ENCODE measurements around the gene ABCG1. TPM values are rescaled to one million over a fixed set of nuclear protein-coding genes. Genes with fewer than 3 reads are reported as not detected.
A peak's percentile ranks its signal among the peaks of the same experiment; 100 is the strongest.

Gene ABCG1
- total and polyA plus RNA-seq, 4 donors, result 11.5 to 65.0 (median 35.0) TPM

GRCh38 chr21:42301371-42302075 lies 82.6 kb downstream of the ABCG1 start:
- peak overlapping the region; percentile 58 to 79 for H3K27ac ChIP-seq (ENCODE audit: low read depth in 1 of 2, low read length in 1 of 2)
- no peak for ATAC-seq (ENCODE audit: insufficient read depth, low FRiP score)
- 77% methylated on average over 20 of the region's 20 CpGs for WGBS, 2 donors
- peak in 2 of 3 donors; percentile 39 to 59 for DNase-seq
- H3K4me3 ChIP-seq, result no peak overlapping the region
- H3K4me1 ChIP-seq (ENCODE audit: control insufficient read depth in 5 of 5, insufficient read depth in 5 of 5, low read length in 5 of 5), result peaks cover 0 to 15% (median 7%) of the 10 kb centered on the region in 5 donors
- no peak overlapping the region for H3K9ac ChIP-seq (ENCODE audit: insufficient read depth in 1 of 2, low read length in 2 of 2)
- H3K27me3 ChIP-seq (ENCODE audit: control insufficient read depth in 3 of 3, insufficient read depth in 3 of 3, low read length in 2 of 3), result peaks cover 0 to 4% (median 0%) of the 10 kb centered on the region in 3 donors
- no peaks in the 10 kb centered on the region for H3K9me3 ChIP-seq (ENCODE audit: control insufficient read depth in 4 of 4, insufficient read depth in 3 of 4, low read length in 3 of 4)
- TF ChIP-seq CTCF (IDR thresholded peaks at IDR 0.05; ENCODE audit: control extremely low read depth, extremely low read depth), result no peak
- peaks cover 0 to 3% (median 1%) of the 10 kb centered on the region in 4 donors for H3K36me3 ChIP-seq (ENCODE audit: control insufficient read depth in 4 of 4, insufficient read depth in 4 of 4, low read length in 4 of 4)

DNA sequence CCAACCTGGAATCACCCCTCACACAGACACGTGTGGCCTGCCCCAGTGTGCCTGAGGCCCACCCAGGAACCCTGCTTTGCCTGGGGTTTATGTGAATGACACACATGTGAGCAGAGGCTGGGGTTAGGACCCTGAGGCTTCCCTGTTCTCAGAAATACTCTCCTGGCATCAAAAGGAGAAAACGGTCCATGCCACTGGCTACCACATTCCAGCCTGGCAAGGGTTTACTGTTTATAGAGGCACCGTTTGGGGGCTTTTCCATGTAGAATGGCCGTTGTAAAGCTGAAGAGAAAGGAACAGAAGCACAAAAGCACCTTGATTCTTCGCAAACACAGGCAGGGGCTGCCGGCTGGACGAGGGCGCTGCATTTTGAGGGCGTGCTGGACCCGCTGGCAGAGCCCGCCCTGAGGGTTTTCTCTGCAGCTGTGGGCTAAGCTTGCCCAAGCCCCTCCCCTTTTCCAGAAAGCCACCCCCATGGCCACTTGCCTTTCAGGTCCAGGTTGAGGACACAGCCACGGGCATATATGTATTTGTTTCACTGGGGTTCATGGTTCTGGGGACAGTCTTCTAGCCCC lies 83.2 kb downstream of the ABCG1 start:
- peaks cover 0 to 3% (median under 1%) of the 10 kb centered on the region in 4 donors for H3K36me3 ChIP-seq (ENCODE audit: control insufficient read depth in 4 of 4, insufficient read depth in 4 of 4, low read length in 4 of 4)
- H3K27ac ChIP-seq (ENCODE audit: low read depth in 1 of 2, low read length in 1 of 2), result peak overlapping the region in 1 of 2 donors; percentile 79
- 65 to 66% methylated on average over 12 of the region's 12 CpGs for WGBS, 2 donors
- H3K4me1 ChIP-seq (ENCODE audit: control insufficient read depth in 5 of 5, insufficient read depth in 5 of 5, low read length in 5 of 5), result peaks cover 0 to 15% (median 7%) of the 10 kb centered on the region in 5 donors
- TF ChIP-seq CTCF (IDR thresholded peaks at IDR 0.05; ENCODE audit: control extremely low read depth, extremely low read depth), result no peak
- no peak overlapping the region for H3K9ac ChIP-seq (ENCODE audit: insufficient read depth in 1 of 2, low read length in 2 of 2)
- H3K27me3 ChIP-seq (ENCODE audit: control insufficient read depth in 3 of 3, insufficient read depth in 3 of 3, low read length in 2 of 3), result peaks cover 0 to 4% (median 0%) of the 10 kb centered on the region in 3 donors
- no peak for ATAC-seq (ENCODE audit: insufficient read depth, low FRiP score)
- DNase-seq, result peak in 1 of 3 donors; percentile 21
- no peak overlapping the region for H3K4me3 ChIP-seq
- H3K9me3 ChIP-seq (ENCODE audit: control insufficient read depth in 4 of 4, insufficient read depth in 3 of 4, low read length in 3 of 4), result no peaks in the 10 kb centered on the region

- ATAC-seq (ENCODE audit: insufficient read depth, low FRiP score) (no peak), DNase-seq (no peak)
- no peaks in the 10 kb centered on the region for H3K36me3 ChIP-seq (ENCODE audit: control insufficient read depth in 4 of 4, insufficient read depth in 4 of 4, low read length in 4 of 4)
- H3K9me3 ChIP-seq (ENCODE audit: control insufficient read depth in 4 of 4, insufficient read depth in 3 of 4, low read length in 3 of 4), result no peaks in the 10 kb centered on the region
- WGBS, 2 donors, result 59 to 78% methylated on average over 7 of the region's 7 CpGs
- peaks cover 0 to 4% (median 0%) of the 10 kb centered on the region in 3 donors for H3K27me3 ChIP-seq (ENCODE audit: control insufficient read depth in 3 of 3, insufficient read depth in 3 of 3, low read length in 2 of 3)
- peaks cover 0 to 15% (median 7%) of the 10 kb centered on the region in 5 donors for H3K4me1 ChIP-seq (ENCODE audit: control insufficient read depth in 5 of 5, insufficient read depth in 5 of 5, low read length in 5 of 5)
- no peak for TF ChIP-seq CTCF (IDR thresholded peaks at IDR 0.05; ENCODE audit: control extremely low read depth, extremely low read depth)
- H3K9ac ChIP-seq (ENCODE audit: insufficient read depth in 1 of 2, low read length in 2 of 2), result no peak overlapping the region
- H3K27ac ChIP-seq (ENCODE audit: low read depth in 1 of 2, low read length in 1 of 2), result no peak overlapping the region
- H3K4me3 ChIP-seq, result no peak overlapping the region
These were observed 83.9 kb downstream of the ABCG1 start for GRCh38 chr21:42302794-42303193.
